GM12878 (cell line): ENCODE measurements around the gene COL2A1. TPM values are rescaled to one million over a fixed set of nuclear protein-coding genes. Genes with fewer than 3 reads are reported as not detected.

ENCODE experiments used
- ATAC-seq: fragments of 200-7000 bp; cut with Tn5 transposase; 3 replicates; pipeline ENCODE4 v1.9.1; 2020; ENCODE audit warnings: mild to moderate bottlenecking, moderate library complexity
- BruUV-seq: library from RNA; stranded (reverse); fragments of 400-500 nt; replicated peaks from 2 replicates; lab custom pipeline; 2021; lab: Mats Ljungman, UMichigan
- CTCF ChIA-PET: fragments of 300-600 bp; sonication (Branson Sonifier 250); formaldehyde crosslinking; extraction: SDS; loops from one replicate; lab custom pipeline; 2021; ENCODE audit warnings: inconsistent platforms; lab: Yijun Ruan, JAX
- POLR2A ChIA-PET: fragments of 350-600 bp; formaldehyde crosslinking; extraction: SDS; loops from one replicate; lab custom pipeline; 2021; ENCODE audit warnings: inconsistent platforms; lab: Charles Lee
- RAD21 ChIA-PET: fragments of 300-600 bp; sonication (Branson Sonifier 250); formaldehyde crosslinking; loops from one replicate; lab custom pipeline; 2023; ENCODE audit warnings: antibody characterized with exemption; ENCODE audit not compliant: unreplicated experiment; lab: Charles Lee
- SMC1A ChIA-PET: fragments of 300-600 bp; sonication (Branson Sonifier 250); formaldehyde crosslinking; loops from one replicate; lab custom pipeline; 2023; ENCODE audit not compliant: unreplicated experiment, uncharacterized antibody; lab: Charles Lee
- DNase-seq: peaks from one replicate; pipeline ENCODE4 v3.0.0-alpha.2; 2011; ENCODE audit warnings: low read depth, low spot score
- FAIRE-seq: peaks from 3 replicates; lab custom pipeline; 2011; peaks lifted over from hg19 to GRCh38; lab: Jason Lieb, UNC
- H2AFZ ChIP-seq: 2 replicates; pipeline ENCODE4 v1.6.0; 2011; ENCODE audit warnings: low read depth, low read length, control low read depth; ENCODE audit not compliant: control insufficient read depth
- H3K27ac ChIP-seq: 2 replicates; pipeline ENCODE4 v1.5.1; 2011; ENCODE audit warnings: control low read depth; ENCODE audit not compliant: control insufficient read depth, insufficient read depth
- H3K27me3 ChIP-seq, 2 experiments: replicated peaks in 1 of 2; 2 replicates each; pipeline versions ENCODE4 v1.6.0 to v1.6.1; 2011; ENCODE audit warnings: low read length in 1 of 2; ENCODE audit not compliant: control insufficient read depth in 2 of 2, insufficient read depth in 2 of 2
- H3K36me3 ChIP-seq, 2 experiments: 2 replicates each; pipeline ENCODE4 v1.5.1; 2011; ENCODE audit warnings: low read length in 1 of 2; ENCODE audit not compliant: control insufficient read depth in 2 of 2, insufficient read depth in 2 of 2
- H3K4me1 ChIP-seq: 2 replicates; pipeline ENCODE4 v1.6.1; 2011; ENCODE audit warnings: mild to moderate bottlenecking, low read length, moderate library complexity, mixed read lengths; ENCODE audit not compliant: control insufficient read depth, insufficient read depth
- H3K4me2 ChIP-seq: 2 replicates; pipeline ENCODE4 v1.6.0; 2011; ENCODE audit warnings: control low read depth; ENCODE audit not compliant: control insufficient read depth, insufficient read depth
- H3K4me3 ChIP-seq: fragments of 200-600 bp; sonication (generic); 2 replicates; pipeline ENCODE4 v1.5.1; 2016
- H3K79me2 ChIP-seq: 2 replicates; pipeline ENCODE4 v1.6.0; 2011; ENCODE audit warnings: low read length; ENCODE audit not compliant: control insufficient read depth, insufficient read depth
- H3K9ac ChIP-seq: 2 replicates; pipeline ENCODE4 v1.8.0; 2011; ENCODE audit warnings: low read length, control low read depth, mixed read lengths; ENCODE audit not compliant: control insufficient read depth, insufficient read depth
- H3K9me3 ChIP-seq: replicated peaks from 3 replicates; pipeline ENCODE4 v1.5.1; 2011; ENCODE audit warnings: mild to moderate bottlenecking, low read length; ENCODE audit not compliant: control insufficient read depth, insufficient read depth
- H4K20me1 ChIP-seq: 2 replicates; pipeline ENCODE4 v1.6.0; 2011; ENCODE audit not compliant: control insufficient read depth, insufficient read depth
- ASH2L ChIP-seq: fragments of 300-600, 200-600 bp; sonication (generic); IDR thresholded peaks from 2 replicates; pipeline ENCODE4 v1.6.1; 2017; ENCODE audit warnings: low read depth, mild to moderate bottlenecking, borderline replicate concordance
- CBX3 ChIP-seq: fragments of 200-600 bp; sonication (generic); IDR thresholded peaks from 2 replicates; pipeline ENCODE4 v1.6.1; 2016; ENCODE audit warnings: low read depth, borderline replicate concordance
- CREB1 ChIP-seq: IDR thresholded peaks from 2 replicates; pipeline ENCODE4 v1.6.1; 2012; ENCODE audit warnings: low read depth, mild to moderate bottlenecking, inconsistent platforms
- DPF2 ChIP-seq: fragments of 450-650 bp; IDR thresholded peaks from 2 replicates; pipeline ENCODE4 v1.6.1; 2017; ENCODE audit warnings: mild to moderate bottlenecking
- EP300 ChIP-seq, 2 experiments: fragments of 150-350 bp in 1 of 2; IDR thresholded peaks; 2 replicates each; pipeline ENCODE4 v1.6.1; 2011 to 2012; ENCODE audit warnings: low read depth in 2 of 2, low read length in 2 of 2, borderline replicate concordance in 1 of 2, improper control_type of control experiment in 1 of 2, inconsistent platforms in 1 of 2; ENCODE audit not compliant: control insufficient read depth in 1 of 2
- ETV6 ChIP-seq, 2 experiments: fragments of 450-650 bp in 1 of 2; IDR thresholded peaks in 1 of 2; conservative IDR thresholded peaks in 1 of 2; 2 replicates each; pipeline ENCODE4 v1.6.1; 2014; ENCODE audit warnings: antibody characterized with exemption in 1 of 2, borderline replicate concordance in 1 of 2, low read depth in 1 of 2, mild to moderate bottlenecking in 1 of 2, moderate library complexity in 1 of 2
- HDAC6 ChIP-seq: fragments of 200-600 bp; sonication (generic); IDR thresholded peaks from one replicate; pipeline ENCODE4 v1.8.0; 2017; ENCODE audit warnings: antibody characterized with exemption; ENCODE audit not compliant: unreplicated experiment
- IKZF1 ChIP-seq: fragments of 450-650 bp; conservative IDR thresholded peaks from 2 replicates; pipeline ENCODE4 v1.6.1; 2017; ENCODE audit warnings: antibody characterized with exemption, mild to moderate bottlenecking
- MEF2A ChIP-seq: IDR thresholded peaks from 2 replicates; pipeline ENCODE4 v1.6.1; 2011; ENCODE audit warnings: low read depth, mild to moderate bottlenecking, low read length, moderate library complexity; ENCODE audit not compliant: insufficient read depth
- MTA2 ChIP-seq: fragments of 450-650 bp; IDR thresholded peaks from 2 replicates; pipeline ENCODE4 v1.6.1; 2016; ENCODE audit warnings: low read depth, mild to moderate bottlenecking, moderate library complexity
- NFYA ChIP-seq: IDR thresholded peaks from 2 replicates; pipeline ENCODE4 v1.6.1; 2011; ENCODE audit warnings: low read depth, mild to moderate bottlenecking, low read length, improper control_type of control experiment, borderline replicate concordance
- NR2C2 ChIP-seq: IDR thresholded peaks from 2 replicates; pipeline ENCODE4 v1.6.1; 2011; ENCODE audit warnings: borderline replicate concordance, low read depth; ENCODE audit not compliant: control insufficient read depth, insufficient read length
- POLR2AphosphoS2 ChIP-seq: IDR thresholded peaks from 2 replicates; pipeline ENCODE4 v1.6.1; 2011; ENCODE audit warnings: low read depth, mild to moderate bottlenecking, low read length, improper control_type of control experiment, moderate library complexity
- SRF ChIP-seq, 2 experiments: IDR thresholded peaks; 2 replicates each; pipeline ENCODE4 v1.6.1; 2011; ENCODE audit warnings: low read depth in 2 of 2, low read length in 2 of 2, mild to moderate bottlenecking in 1 of 2, moderate library complexity in 1 of 2
- TBL1XR1 ChIP-seq: IDR thresholded peaks from 2 replicates; pipeline ENCODE4 v1.6.1; 2012; ENCODE audit warnings: low read depth, low read length, improper control_type of control experiment
- WRNIP1 ChIP-seq: IDR thresholded peaks from 2 replicates; pipeline ENCODE4 v1.6.1; 2011; ENCODE audit warnings: low read depth, low read length, improper control_type of control experiment, borderline replicate concordance
- WGBS: methylation state at CpG from one replicate; pipeline ENCODE4 v1.1.6; 2016; ENCODE audit warnings: low lambda C conversion rate; ENCODE audit not compliant: insufficient replicate concordance, insufficient coverage; ENCODE audit errors: missing lambda C conversion rate; 5-methylcytosine and 5-hydroxymethylcytosine counted together
- in situ Hi-C: fragments of 300-500 bp; cut with MboI; formaldehyde crosslinking; loops from 9 replicates; pipeline ENCODE4 v1.14.3; 2018; ENCODE audit warnings: mixed read lengths
- intact Hi-C: fragments of 100-400 bp; cut with micrococcal nuclease; formaldehyde crosslinking; loops from one replicate; pipeline ENCODE4 v1.14.2; 2022; ENCODE audit not compliant: unreplicated experiment
- polyA plus RNA-seq, 11 experiments: library from polyadenylated mRNA; depleted of rRNA in 4 of 11; unstranded in 6 of 11; stranded (reverse) in 5 of 11; fragments of >200 nt; fragmentation: Nextera tagmentation in 4 of 11; fragmentation: Illumina TruSeq in 1 of 11; extraction: Ambion mirVana in 4 of 11; extraction: Trizol in 1 of 11; gene quantifications; 1 replicate in 1 of 11; 2 replicates in 10 of 11; pipeline versions ENCODE4 v1.2.1 to v1.2.3, GENCODE V29; 2011 to 2016; ENCODE audit warnings: inconsistent platforms in 2 of 11, missing spikeins in 2 of 11, low read depth in 1 of 11
- total RNA-seq, 4 experiments: library from RNA; depleted of rRNA in 3 of 4; stranded (reverse); fragments of >200 nt in 3 of 4; fragmentation: Illumina TruSeq in 1 of 4; extraction: Trizol in 1 of 4; gene quantifications; 2 replicates each; pipeline versions ENCODE4 v1.2.1 to v1.2.3, GENCODE V29; 2013 to 2021
- TF ChIP-seq, protein P1 (sequence below): IDR thresholded peaks from 2 replicates; pipeline ENCODE4 v1.6.1; 2011; ENCODE audit warnings: borderline replicate concordance, low read depth, mild to moderate bottlenecking, moderate library complexity, mixed read lengths, low read length; ENCODE audit not compliant: insufficient read depth; ENCODE audit errors: extremely low read length
- TF ChIP-seq, protein P2 (sequence below): fragments of 150-350 bp; IDR thresholded peaks from 2 replicates; pipeline ENCODE4 v1.6.1; 2014; ENCODE audit warnings: mild to moderate bottlenecking, low read depth, low read length

The COL2A1 gene
- total and polyA plus RNA-seq, 10 of the 15 experiments (the other 5 are each of a cell fraction or from before 2014, with no cell fraction given), result 0.06 to 0.67 (median 0.19) TPM; not detected in 1

DNA sequence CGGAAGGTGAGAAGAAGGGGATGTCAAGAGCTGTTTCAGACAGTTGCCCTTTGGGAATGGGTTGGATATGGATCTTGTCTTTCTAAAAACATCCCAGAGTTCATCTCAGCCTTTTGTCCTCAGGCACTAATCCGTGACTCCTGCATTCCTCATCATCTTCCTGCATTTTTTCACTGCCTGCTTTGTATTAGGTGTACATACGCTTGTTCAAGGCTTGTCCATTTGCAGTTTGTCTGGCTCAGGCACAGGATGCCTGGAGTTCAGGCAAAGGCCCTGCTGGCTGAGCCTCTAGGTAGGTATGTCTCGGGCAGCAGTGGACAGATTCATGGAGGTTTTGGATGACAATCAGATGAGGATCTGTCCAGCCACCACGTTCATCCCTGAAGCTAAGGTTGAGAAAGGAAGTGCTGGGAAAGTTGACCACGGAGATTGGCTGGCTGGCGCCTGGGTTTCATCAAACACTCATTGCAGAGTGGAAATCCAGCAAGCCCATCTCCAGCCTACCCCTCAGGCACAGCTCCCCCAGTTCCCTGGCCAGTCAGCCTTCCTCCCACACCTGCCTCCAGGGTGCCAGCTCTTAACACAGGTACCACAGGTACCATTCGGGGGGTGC, 53.3 kb downstream of the COL2A1 start:
- H3K36me3 ChIP-seq, result no peaks in the 10 kb centered on the region
- no peaks in the 10 kb centered on the region for H3K79me2 ChIP-seq
- 31% methylated on average over 8 of the region's 8 CpGs for WGBS
- FAIRE-seq (no peak), DNase-seq (no peak), ATAC-seq (no peak)
- no TSS peak for BruUV-seq
- no peak overlapping the region for H2AFZ ChIP-seq
- no peak overlapping the region for H3K4me2 ChIP-seq
- no peak for TF ChIP-seq SRF (IDR thresholded peaks at IDR 0.05; ENCODE audit: low read depth in 2 of 2, low read length in 2 of 2)
- TF ChIP-seq EP300 (IDR thresholded peaks at IDR 0.05; ENCODE audit: borderline replicate concordance in 1 of 2, control insufficient read depth in 1 of 2, low read depth in 2 of 2, low read length in 2 of 2), result no peak
- TF ChIP-seq WRNIP1, result no peak
- no peak for TF ChIP-seq POLR2AphosphoS2
- TF ChIP-seq ETV6 (conservative IDR thresholded peaks at IDR 0.05 in 1 of 2, IDR thresholded peaks at IDR 0.05 in 1 of 2; ENCODE audit: borderline replicate concordance in 1 of 2, low read depth in 1 of 2), result no peak
- TF ChIP-seq DPF2, result no peak
- no peak for TF ChIP-seq HDAC6
- no peak for TF ChIP-seq MEF2A
- TF ChIP-seq, protein P1, sequence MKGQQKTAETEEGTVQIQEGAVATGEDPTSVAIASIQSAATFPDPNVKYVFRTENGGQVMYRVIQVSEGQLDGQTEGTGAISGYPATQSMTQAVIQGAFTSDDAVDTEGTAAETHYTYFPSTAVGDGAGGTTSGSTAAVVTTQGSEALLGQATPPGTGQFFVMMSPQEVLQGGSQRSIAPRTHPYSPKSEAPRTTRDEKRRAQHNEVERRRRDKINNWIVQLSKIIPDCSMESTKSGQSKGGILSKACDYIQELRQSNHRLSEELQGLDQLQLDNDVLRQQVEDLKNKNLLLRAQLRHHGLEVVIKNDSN, result no peak
- no peak for TF ChIP-seq NR2C2
- TF ChIP-seq MTA2, result no peak
- TF ChIP-seq IKZF1, result no peak
- TF ChIP-seq, protein P2, sequence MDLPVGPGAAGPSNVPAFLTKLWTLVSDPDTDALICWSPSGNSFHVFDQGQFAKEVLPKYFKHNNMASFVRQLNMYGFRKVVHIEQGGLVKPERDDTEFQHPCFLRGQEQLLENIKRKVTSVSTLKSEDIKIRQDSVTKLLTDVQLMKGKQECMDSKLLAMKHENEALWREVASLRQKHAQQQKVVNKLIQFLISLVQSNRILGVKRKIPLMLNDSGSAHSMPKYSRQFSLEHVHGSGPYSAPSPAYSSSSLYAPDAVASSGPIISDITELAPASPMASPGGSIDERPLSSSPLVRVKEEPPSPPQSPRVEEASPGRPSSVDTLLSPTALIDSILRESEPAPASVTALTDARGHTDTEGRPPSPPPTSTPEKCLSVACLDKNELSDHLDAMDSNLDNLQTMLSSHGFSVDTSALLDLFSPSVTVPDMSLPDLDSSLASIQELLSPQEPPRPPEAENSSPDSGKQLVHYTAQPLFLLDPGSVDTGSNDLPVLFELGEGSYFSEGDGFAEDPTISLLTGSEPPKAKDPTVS, result no peak
- no peak for TF ChIP-seq TBL1XR1
- TF ChIP-seq ASH2L, result no peak
- TF ChIP-seq CREB1, result no peak
- no peak for TF ChIP-seq CBX3
- TF ChIP-seq NFYA, result no peak
- H4K20me1 ChIP-seq, result no peaks in the 10 kb centered on the region
- H3K4me3 ChIP-seq, result no peak overlapping the region
- no peak overlapping the region for H3K9ac ChIP-seq
- 0 out of 4 replicates have a peak, but pooled peaks cover 0 to 5% of the 10 kb centered on the region in 2 experiments for H3K27me3 ChIP-seq
- H3K27ac ChIP-seq, result no peak overlapping the region
- POLR2A ChIA-PET, result no interaction called here
- SMC1A ChIA-PET, result interaction anchor here (0.7 to 2.5 kb wide), 4 partner anchors 81 to 115 kb away, joined by 3 to 12 read pairs (median 6); no protein-coding TSS in a partner anchor
- in situ Hi-C loops (no loop called here), intact Hi-C loops (no loop called here)
- CTCF ChIA-PET, result interaction anchor here (0.5 to 3.7 kb wide), 7 partner anchors 12 to 280 kb away, joined by 3 to 35 read pairs (median 11); partner anchors contain the start of gene TMEM106C
- no peaks in the 10 kb centered on the region for H3K4me1 ChIP-seq
- RAD21 ChIA-PET, result interaction anchor here (1.0 kb wide), 1 partner anchor 12 kb away, joined by 3 read pairs; the partner anchor contains the start of gene TMEM106C
- H3K9me3 ChIP-seq, result no peaks in the 10 kb centered on the region
